Endodermal cell (in vitro differentiated cells): ENCODE results near the gene KCNQ1. TPM values are rescaled to one million over a fixed set of nuclear protein-coding genes. Genes with fewer than 3 reads are reported as not detected.
A peak's percentile ranks its signal among the peaks of the same experiment; 100 is the strongest.

ENCODE experiments used
- DNase-seq: peaks from one replicate; pipeline ENCODE4 v3.0.0-alpha.2; 2017
- H3K27ac ChIP-seq: 2 replicates; pipeline ENCODE4 v1.5.1; 2013; ENCODE audit warnings: mild to moderate bottlenecking, low read depth, low read length, moderate library complexity
- H3K27me3 ChIP-seq: 2 replicates; pipeline ENCODE4 v1.6.1; 2013; ENCODE audit warnings: mild to moderate bottlenecking, low read length, moderate library complexity; ENCODE audit not compliant: insufficient read depth, control insufficient read depth, poor library complexity, severe bottlenecking
- H3K36me3 ChIP-seq: 2 replicates; pipeline ENCODE4 v1.7.0; 2013; ENCODE audit warnings: mild to moderate bottlenecking, low read length, moderate library complexity; ENCODE audit not compliant: control insufficient read depth, insufficient read depth
- H3K4me1 ChIP-seq: one replicate; pipeline ENCODE4 v1.7.0; 2013; ENCODE audit warnings: low read length; ENCODE audit not compliant: control insufficient read depth, insufficient read depth
- H3K4me3 ChIP-seq: 2 replicates; pipeline ENCODE4 v1.5.1; 2013; ENCODE audit warnings: mild to moderate bottlenecking, low read length, moderate library complexity
- H3K9ac ChIP-seq: 2 replicates; pipeline ENCODE4 v1.6.1; 2013; ENCODE audit warnings: mild to moderate bottlenecking, low read length, moderate library complexity; ENCODE audit not compliant: poor library complexity, severe bottlenecking; ENCODE audit errors: extremely low read depth
- H3K9me3 ChIP-seq: 2 replicates; pipeline ENCODE4 v1.6.1; 2013; ENCODE audit warnings: mild to moderate bottlenecking, low read length, moderate library complexity; ENCODE audit not compliant: control insufficient read depth
- H3K27ac Mint-ChIP-seq: 2 replicates; pipeline ENCODE4 v1.8.0; 2020; ENCODE audit warnings: mixed read lengths
- H3K27me3 Mint-ChIP-seq: 2 replicates; pipeline ENCODE4 v1.8.0; 2021; ENCODE audit warnings: mild to moderate bottlenecking, mixed read lengths; ENCODE audit not compliant: insufficient read depth
- H3K36me3 Mint-ChIP-seq: 2 replicates; pipeline ENCODE4 v1.8.0; 2020; ENCODE audit warnings: low read depth, mixed read lengths
- H3K4me1 Mint-ChIP-seq: 2 replicates; pipeline ENCODE4 v1.8.0; 2020; ENCODE audit warnings: mixed read lengths
- H3K4me3 Mint-ChIP-seq: 2 replicates; pipeline ENCODE4 v1.8.0; 2020; ENCODE audit warnings: mild to moderate bottlenecking, moderate library complexity, mixed read lengths
- H3K9me3 Mint-ChIP-seq: 2 replicates; pipeline ENCODE4 v1.8.0; 2020; ENCODE audit warnings: mild to moderate bottlenecking, mixed read lengths
- CTCF ChIP-seq: fragments of 200-600 bp; sonication (generic); conservative IDR thresholded peaks from 2 replicates; pipeline ENCODE4 v1.5.0; 2021; ENCODE audit warnings: antibody characterized with exemption, mild to moderate bottlenecking
- WGBS, 2 experiments: methylation state at CpG; one replicate each; pipeline versions ENCODE4 v1.1.5 to v1.1.7; 2013; ENCODE audit warnings: missing lambda C conversion rate in 2 of 2, mixed read lengths in 1 of 2; ENCODE audit not compliant: insufficient coverage in 1 of 2, insufficient read length in 1 of 2; 5-methylcytosine and 5-hydroxymethylcytosine counted together
- total RNA-seq, 2 donors: library from RNA; stranded (reverse); fragmentation: NEBNext Ultra II Directional in 1 of 2; extraction: Animal tissue kit (Norgen Biotek cat#: 25700) in 1 of 2; gene quantifications; 2 replicates in 1 of 2; 3 replicates in 1 of 2; pipeline ENCODE4 v1.2.1, GENCODE V29; 2021

Gene KCNQ1
- total RNA-seq, 2 donors from 2014 or later = 1.8 to 3.5 TPM

GRCh38 chr11:2719831-2720590, 275.2 kb downstream of the KCNQ1 start:
- Mint-ChIP-seq H3K27ac (no peak overlapping the region), H3K4me3 (peak overlapping the region; percentile 12), H3K36me3 (no peaks in the 10 kb centered on the region), H3K4me1 (peaks cover 49% of the 10 kb centered on the region), H3K27me3 (peaks cover 63% of the 10 kb centered on the region), H3K9me3 (no peaks in the 10 kb centered on the region)
- Histone ChIP-seq H3K9ac (no peak overlapping the region), H3K4me1 (peaks cover 28% of the 10 kb centered on the region), H3K27me3 (peaks cover 4% of the 10 kb centered on the region), H3K27ac (no peak overlapping the region), H3K4me3 (no peak overlapping the region), H3K36me3 (no peaks in the 10 kb centered on the region), H3K9me3 (no peaks in the 10 kb centered on the region)
- WGBS, 2 experiments = 85 to 86% methylated on average over 15 to 17 of the region's 17 CpGs
- no peak for DNase-seq
- TF ChIP-seq CTCF = no peak

- H3K4me1 ChIP-seq = peaks cover 33% of the 10 kb centered on the region
- H3K36me3 ChIP-seq = no peaks in the 10 kb centered on the region
- 30 to 31% methylated on average over 23 to 27 of the region's 27 CpGs for WGBS, 2 experiments
- no peak for TF ChIP-seq CTCF
- no peaks in the 10 kb centered on the region for H3K27me3 ChIP-seq
- H3K27ac Mint-ChIP-seq = peak overlapping the region; percentile 76
- H3K36me3 Mint-ChIP-seq = no peaks in the 10 kb centered on the region
- H3K4me1 Mint-ChIP-seq = peaks cover 58% of the 10 kb centered on the region
- no peak overlapping the region for H3K27ac ChIP-seq
- H3K4me3 Mint-ChIP-seq = peak overlapping the region; percentile 18
- peak; percentile 90 for DNase-seq
- H3K4me3 ChIP-seq = no peak overlapping the region
- H3K9me3 Mint-ChIP-seq = no peaks in the 10 kb centered on the region
- H3K9ac ChIP-seq = peak overlapping the region; percentile 6
- H3K27me3 Mint-ChIP-seq = peaks cover 60% of the 10 kb centered on the region
- no peaks in the 10 kb centered on the region for H3K9me3 ChIP-seq
Measured at GRCh38 chr11:2721210-2721916, 276.6 kb downstream of the KCNQ1 start.

- Mint-ChIP-seq H3K4me3 (no peak overlapping the region), H3K9me3 (no peaks in the 10 kb centered on the region), H3K27me3 (peaks cover 59% of the 10 kb centered on the region), H3K36me3 (no peaks in the 10 kb centered on the region), H3K27ac (no peak overlapping the region), H3K4me1 (peaks cover 57% of the 10 kb centered on the region)
- Histone ChIP-seq H3K9ac (no peak overlapping the region), H3K9me3 (no peaks in the 10 kb centered on the region), H3K4me3 (no peak overlapping the region), H3K4me1 (peaks cover 33% of the 10 kb centered on the region), H3K36me3 (no peaks in the 10 kb centered on the region), H3K27ac (no peak overlapping the region), H3K27me3 (peaks cover 5% of the 10 kb centered on the region)
- no peak for TF ChIP-seq CTCF
- no peak for DNase-seq
- WGBS, 2 experiments = 90 to 93% methylated on average over 7 to 15 of the region's 15 CpGs
Measured at GRCh38 chr11:2722955-2723354, 278.1 kb downstream of the KCNQ1 start.
